ENCODE measurements around the gene GALNT10. TPM values are rescaled to one million over a fixed set of nuclear protein-coding genes. Genes with fewer than 3 reads are reported as not detected.
A peak's percentile ranks its signal among the peaks of the same experiment; 100 is the strongest.

GALNT10 gene
- polyA plus RNA-seq, 3 donors: 25.9 to 29.1 (median 27.5) TPM

DNA sequence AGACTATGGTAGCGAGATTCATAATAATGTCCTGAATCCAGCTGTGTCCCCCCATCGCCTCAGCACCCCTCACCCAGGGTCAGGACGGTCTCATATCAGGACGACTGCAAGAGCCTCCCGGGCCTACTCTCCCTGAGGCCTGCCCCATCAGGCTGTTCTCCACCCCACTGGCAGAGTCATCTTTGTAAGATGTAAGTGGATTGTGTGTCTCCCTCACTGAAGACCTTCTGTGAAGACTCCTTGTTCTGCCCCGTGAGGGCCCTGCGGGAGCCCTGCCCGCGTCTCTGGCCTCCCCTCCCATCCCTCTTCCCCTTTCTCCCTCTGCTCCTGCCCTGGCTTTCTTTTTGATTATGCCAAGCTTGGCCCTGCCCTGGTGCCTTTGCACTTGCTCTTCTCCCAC, 211.4 kb downstream of the GALNT10 start:
- DNase-seq (ENCODE audit: extremely low read depth in 1 of 11, low read depth in 9 of 11, low spot score in 4 of 11): no peak

DNA sequence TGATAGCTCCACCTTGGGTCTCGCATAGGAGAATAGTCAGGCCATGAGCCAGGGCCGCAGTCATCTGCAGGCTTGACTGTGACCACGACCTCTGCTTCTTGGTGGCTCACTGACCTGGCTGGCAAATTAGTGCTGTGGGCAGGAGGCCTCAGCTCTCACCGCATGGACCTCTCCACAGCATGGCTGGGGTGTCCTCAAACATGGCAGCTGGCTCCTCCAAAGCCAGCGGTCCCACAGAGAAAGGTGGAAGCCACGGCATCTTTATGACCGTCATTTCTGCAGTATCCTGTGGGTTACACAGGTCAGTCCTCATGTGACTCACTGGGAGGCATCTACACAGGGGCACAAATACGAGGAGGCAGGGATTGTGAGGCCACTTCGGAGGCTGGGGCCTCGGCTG, 212.1 kb downstream of the GALNT10 start:
- DNase-seq (ENCODE audit: extremely low read depth in 1 of 11, low read depth in 9 of 11, low spot score in 4 of 11): no peak

- DNase-seq (ENCODE audit: extremely low read depth in 1 of 11, low read depth in 9 of 11, low spot score in 4 of 11): no peak
These were observed 212.7 kb downstream of the GALNT10 start for GRCh38 chr5:154403234-154403633.

DNA sequence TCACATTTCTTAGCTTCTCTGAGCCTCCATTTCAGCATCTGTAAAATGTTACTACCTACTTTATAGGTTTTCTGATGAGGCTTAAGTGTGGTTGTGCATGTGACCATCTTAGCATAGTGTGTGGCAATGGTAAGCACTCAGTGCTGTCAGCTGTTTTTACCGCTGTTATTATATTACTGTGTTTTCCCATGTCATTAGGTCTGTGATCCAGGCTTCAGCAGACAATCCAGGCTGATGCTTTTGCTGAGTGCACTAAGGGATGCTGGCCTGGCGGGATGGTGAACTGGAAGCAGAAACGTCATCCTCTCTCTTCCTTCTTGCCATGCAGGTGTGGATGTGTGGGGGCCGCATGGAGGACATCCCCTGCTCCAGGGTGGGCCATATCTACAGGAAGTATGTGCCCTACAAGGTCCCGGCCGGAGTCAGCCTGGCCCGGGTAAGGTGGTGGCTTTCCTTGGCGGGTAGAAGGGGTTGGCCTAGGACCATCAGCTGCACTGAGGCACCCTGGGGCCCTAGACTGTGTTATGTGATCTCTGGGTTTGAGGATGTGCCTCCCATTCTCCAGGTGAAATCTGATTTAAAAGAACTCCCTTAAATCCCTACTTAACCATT, 213.3 kb downstream of the GALNT10 start:
- no peak for DNase-seq (ENCODE audit: extremely low read depth in 1 of 11, low read depth in 9 of 11, low spot score in 4 of 11)

- DNase-seq (ENCODE audit: extremely low read depth in 1 of 11, low read depth in 9 of 11, low spot score in 4 of 11): peak; percentile 44 to 76 (median 68)
These were observed 214.7 kb downstream of the GALNT10 start for GRCh38 chr5:154405078-154405792.

- no peak for DNase-seq (ENCODE audit: extremely low read depth in 1 of 11, low read depth in 9 of 11, low spot score in 4 of 11)
These were observed 215.7 kb downstream of the GALNT10 start for GRCh38 chr5:154406231-154406630.

DNA sequence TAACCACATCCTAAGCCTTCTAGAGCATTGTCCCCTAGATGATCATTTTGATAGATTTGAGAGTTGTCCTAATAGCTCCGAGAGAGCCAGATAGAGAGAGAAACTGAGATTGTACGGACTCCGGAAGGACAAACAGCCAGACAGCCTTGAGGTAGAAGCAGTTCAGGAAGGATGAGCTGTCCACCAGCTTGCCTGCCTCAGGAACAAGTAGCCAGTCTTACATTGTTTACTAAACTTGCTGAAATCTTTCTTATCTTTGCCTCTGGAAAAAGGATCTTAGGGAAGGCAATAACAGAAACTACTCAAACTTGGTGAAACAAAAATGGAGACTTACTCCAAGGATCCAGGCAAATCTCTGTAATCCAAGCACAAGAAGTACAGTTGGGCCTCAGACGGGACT, 216.3 kb downstream of the GALNT10 start:
- DNase-seq (ENCODE audit: extremely low read depth in 1 of 11, low read depth in 9 of 11, low spot score in 4 of 11): no peak

GRCh38 chr5:154408811-154409210, 218.3 kb downstream of the GALNT10 start:
- no peak for DNase-seq (ENCODE audit: extremely low read depth in 1 of 11, low read depth in 9 of 11, low spot score in 4 of 11)

DNA sequence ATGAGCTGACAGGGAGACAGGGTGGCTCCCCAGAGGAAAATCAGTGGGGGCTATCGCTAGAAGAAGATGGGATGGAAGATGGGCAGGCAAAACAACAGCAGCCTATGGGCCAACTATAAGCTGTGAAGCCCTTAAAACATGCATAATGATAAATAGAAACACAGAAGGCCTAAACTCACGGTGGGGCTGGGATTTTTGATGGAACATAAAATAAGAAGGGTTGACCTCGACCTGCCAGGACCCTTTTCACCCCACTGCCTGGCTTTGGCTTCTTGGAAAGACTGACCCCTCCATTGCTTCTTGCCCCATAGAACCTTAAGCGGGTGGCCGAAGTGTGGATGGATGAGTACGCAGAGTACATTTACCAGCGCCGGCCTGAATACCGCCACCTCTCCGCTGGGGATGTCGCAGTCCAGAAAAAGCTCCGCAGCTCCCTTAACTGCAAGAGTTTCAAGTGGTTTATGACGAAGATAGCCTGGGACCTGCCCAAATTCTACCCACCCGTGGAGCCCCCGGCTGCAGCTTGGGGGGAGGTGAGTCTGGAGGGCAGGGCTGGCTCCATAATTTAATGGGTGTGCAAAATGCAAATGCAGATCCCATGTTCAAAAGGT, 218.8 kb downstream of the GALNT10 start:
- DNase-seq (ENCODE audit: extremely low read depth in 1 of 11, low read depth in 9 of 11, low spot score in 4 of 11): no peak

DNA sequence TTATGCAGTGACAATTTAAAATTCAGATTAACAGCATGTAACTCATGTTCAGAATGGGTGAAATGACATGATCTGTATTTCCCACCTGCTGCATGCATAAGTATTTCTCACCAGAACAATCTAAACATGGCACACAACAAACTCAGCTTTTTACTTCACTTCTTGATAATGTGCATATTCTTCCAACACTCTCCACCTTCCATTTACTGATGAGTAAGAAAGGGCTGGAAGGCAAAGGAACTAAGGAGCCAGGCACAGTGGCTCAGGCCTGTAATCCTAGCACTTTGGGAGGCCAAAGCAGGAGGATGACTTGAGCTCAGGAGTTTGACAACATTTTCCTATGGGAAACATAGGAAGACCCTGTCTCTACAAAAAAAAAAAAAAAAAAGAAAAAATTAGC, 219.5 kb downstream of the GALNT10 start:
- DNase-seq (ENCODE audit: extremely low read depth in 1 of 11, low read depth in 9 of 11, low spot score in 4 of 11): no peak

- DNase-seq (ENCODE audit: extremely low read depth in 1 of 11, low read depth in 9 of 11, low spot score in 4 of 11): no peak
These were observed 220.3 kb downstream of the GALNT10 start for GRCh38 chr5:154410786-154411185.

- no peak for DNase-seq (ENCODE audit: extremely low read depth in 1 of 11, low read depth in 9 of 11, low spot score in 4 of 11)
These were observed 220.8 kb downstream of the GALNT10 start for GRCh38 chr5:154411338-154411737.

DNA sequence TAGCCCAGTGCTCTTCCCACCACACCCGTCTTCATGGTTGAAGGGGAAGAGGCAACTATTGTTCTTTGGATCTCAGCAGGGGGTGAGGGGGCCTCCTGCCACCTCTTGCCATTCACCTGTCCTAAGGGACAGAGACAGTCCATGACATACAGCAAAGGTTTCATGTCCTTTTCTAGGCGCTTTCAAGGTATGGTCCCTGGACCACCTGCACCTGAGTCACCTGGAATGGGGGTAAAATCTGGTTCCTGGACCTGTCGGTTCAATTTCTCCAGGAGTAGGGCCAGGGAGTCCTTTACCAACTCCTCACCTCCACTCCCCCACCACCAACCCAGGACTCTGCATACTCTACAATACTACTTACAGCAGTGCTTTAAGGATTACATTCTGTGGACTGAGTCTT, 221.8 kb downstream of the GALNT10 start:
- no peak for DNase-seq (ENCODE audit: extremely low read depth in 1 of 11, low read depth in 9 of 11, low spot score in 4 of 11)

GRCh38 chr5:154412925-154413324, 222.4 kb downstream of the GALNT10 start:
- DNase-seq (ENCODE audit: extremely low read depth in 1 of 11, low read depth in 9 of 11, low spot score in 4 of 11): no peak

GRCh38 chr5:154415114-154415513, 224.6 kb downstream of the GALNT10 start:
- DNase-seq (ENCODE audit: extremely low read depth in 1 of 11, low read depth in 9 of 11, low spot score in 4 of 11): no peak

DNA sequence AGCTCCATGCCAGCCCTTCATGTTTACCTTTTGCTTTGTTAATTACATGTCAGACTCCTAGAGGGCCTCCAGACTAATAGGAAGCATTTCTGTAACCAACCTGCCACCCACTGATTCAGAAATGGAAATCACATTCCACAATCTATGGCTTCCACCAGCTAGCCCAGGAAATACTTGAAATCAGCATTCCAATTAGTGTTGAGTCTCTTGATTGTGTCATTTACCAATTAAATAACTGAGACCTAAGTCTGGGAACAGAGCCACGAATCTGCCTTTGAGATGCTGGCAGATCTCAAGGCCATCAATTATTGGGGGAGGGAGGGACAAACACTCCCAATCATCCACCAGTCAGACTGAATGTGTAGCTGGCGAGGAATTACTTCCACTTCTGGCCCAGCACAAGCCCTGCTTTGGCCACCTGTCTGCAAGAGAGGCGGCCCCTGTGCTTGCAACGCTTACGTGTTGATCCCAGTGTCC, 227.8 kb downstream of the GALNT10 start:
- DNase-seq (ENCODE audit: extremely low read depth in 1 of 11, low read depth in 9 of 11, low spot score in 4 of 11): no peak

GRCh38 chr5:154419236-154419635, 228.7 kb downstream of the GALNT10 start:
- DNase-seq (ENCODE audit: extremely low read depth in 1 of 11, low read depth in 9 of 11, low spot score in 4 of 11): no peak

GRCh38 chr5:154421868-154422267, 231.3 kb downstream of the GALNT10 start:
- DNase-seq (ENCODE audit: extremely low read depth in 1 of 11, low read depth in 9 of 11, low spot score in 4 of 11): no peak

GRCh38 chr5:154422298-154422697, 231.8 kb downstream of the GALNT10 start:
- DNase-seq (ENCODE audit: extremely low read depth in 1 of 11, low read depth in 9 of 11, low spot score in 4 of 11): no peak

- DNase-seq (ENCODE audit: extremely low read depth in 1 of 11, low read depth in 9 of 11, low spot score in 4 of 11): no peak
These were observed 237.7 kb downstream of the GALNT10 start for GRCh38 chr5:154428208-154428607.
